HG02885 (cell line): ENCODE results near the gene AP2A2.

Experiments
- ATAC-seq: cut with Tn5 transposase; IDR thresholded peaks from one replicate; pipeline ENCODE4 v1.9.1; 2021; ENCODE audit warnings: mild to moderate bottlenecking; ENCODE audit not compliant: unreplicated experiment, poor library complexity

The AP2A2 gene

DNA sequence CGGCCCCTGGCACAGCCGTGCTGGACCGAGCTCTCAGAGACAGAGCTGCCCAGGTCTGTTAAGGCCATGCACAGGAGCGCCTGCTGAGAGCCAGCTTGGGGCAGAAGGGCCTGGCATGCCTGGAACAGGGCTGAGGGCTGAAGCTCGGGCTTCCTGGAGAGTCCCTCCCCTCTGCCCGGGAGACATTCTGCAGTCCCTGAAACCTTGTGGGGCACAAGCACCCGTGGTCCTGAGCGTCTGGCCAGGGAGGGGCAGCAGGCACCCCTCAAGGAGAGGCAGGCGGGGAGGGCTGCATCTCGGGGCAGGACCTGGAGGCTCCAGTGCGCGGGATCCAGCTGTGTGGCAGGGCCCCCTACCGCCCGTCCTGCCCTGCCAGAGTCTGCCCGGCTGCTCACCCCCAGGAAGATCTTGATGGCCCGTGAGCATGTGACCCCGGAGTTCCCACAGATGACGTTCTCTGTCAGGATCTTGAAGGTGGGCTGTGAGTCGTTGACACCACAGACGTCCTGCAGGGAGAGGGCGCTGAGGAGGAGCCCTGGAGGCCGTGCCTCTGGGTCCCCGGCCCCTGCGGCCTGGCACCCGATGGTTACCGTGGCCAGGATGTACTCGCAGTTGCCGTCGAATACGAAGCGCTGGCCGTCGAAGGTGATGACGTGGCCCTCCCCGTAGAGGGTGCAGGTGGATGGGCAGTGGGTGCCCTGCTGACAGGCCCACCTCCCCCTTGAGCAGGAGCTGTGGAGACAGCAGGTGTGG lies 99.9 kb downstream of the AP2A2 start:
- no peak for ATAC-seq

DNA sequence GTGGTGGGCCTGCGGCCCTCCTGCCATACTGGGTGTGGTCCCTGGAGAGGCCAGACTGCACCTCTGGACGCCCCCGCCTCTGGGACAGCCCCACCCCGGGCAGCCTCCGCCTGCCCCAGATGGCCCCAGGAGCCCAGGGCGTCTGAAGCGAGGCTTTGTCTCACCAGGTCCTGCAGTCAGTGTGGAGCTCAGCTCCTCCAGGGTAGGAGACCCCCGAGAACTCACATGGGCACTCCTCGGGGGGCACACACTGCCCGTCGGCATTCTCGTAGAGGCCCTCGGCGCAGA lies 100.4 kb downstream of the AP2A2 start:
- no peak for ATAC-seq

DNA sequence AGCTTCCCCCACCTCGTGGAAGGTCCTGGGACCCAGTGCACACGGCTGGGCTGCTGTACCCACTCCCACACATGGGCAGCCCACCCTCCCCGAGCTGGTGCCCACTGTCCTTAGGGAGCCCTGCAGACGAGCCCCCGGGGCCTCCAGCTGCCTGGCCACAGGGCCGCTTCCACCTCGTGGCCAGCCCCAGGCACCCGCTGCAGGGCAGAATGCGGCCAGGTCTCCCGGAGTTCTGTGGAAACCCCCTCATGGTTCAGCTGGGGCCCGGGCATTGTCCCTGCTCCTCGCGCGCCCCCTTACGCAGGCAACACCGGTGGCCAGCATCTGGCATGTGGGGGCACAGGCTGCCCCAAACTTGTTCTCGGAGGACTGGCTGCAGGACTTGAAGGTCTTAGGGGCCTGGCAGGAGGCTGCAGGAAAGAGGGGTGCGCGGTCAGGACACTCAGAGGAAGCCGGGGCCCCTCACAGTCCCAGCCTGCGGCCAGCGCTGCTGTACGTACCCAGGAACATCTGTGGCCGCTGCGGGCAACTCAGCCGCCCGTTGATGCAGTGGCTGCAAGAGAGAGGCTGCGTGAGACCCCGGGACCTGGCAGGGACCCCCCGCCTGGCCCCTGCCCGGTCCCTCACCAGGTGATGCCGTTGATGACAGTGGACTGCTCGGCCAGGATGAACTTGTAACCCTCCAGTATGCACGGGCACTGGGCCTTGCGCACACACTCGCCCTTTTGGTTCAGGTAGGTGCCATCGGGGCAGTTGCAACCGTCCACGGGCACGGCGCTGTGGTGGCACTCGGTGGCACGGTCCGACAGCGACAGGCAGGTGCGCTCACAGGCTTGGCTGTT lies 101.2 kb downstream of the AP2A2 start:
- ATAC-seq, result no peak

DNA sequence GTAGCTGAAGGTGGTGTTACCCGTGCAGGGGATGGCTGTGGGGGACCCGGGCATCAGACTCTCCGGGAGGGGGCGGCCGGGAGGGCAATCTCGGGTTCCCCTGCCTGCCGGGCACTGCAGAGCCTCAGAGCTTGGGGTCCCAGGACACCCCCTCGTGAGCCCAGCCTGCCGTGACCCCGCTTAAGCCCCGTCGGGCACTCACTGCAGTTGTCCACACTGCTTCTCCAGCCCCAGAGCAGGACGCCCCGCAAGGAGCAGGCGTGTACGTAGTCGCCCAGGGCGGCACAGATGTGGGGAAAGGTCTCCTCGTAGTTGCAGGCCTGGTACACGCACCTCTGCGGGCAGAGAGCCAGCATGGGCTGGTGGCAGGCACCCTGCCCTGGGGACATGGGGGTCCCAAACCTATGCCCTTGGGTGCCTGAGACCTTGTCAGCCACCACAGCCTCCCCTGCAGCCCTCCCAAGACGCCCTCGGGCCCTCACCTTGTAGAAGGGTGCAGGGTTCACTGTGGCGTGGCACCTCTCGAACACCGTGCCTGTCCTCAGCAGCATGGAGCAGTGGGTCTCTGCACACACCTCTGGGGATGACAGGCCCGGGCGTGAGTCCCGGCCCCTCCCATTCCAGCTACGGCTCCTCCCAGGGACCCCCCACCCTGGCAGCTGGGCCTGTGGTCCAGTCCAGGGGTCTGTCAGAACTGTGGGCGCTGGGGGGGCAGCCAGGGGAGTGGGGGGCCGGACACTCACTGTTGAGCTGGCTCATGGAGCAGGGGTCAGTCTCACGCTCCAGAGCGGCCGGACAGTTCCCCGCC lies 102.0 kb downstream of the AP2A2 start:
- no peak for ATAC-seq

DNA sequence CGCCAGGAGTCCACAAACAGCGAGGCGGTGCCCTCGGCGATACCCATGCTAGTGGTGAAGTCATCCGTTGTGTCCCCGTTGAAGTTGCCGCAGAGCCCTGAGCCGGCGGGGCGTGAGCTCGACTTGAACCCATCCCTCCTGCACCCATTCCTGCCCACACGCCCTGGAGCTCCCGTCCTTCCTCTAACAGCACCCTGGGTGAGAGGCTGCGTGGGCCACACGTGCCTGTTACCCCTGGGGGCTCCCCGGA lies 102.5 kb downstream of the AP2A2 start:
- no peak for ATAC-seq

DNA sequence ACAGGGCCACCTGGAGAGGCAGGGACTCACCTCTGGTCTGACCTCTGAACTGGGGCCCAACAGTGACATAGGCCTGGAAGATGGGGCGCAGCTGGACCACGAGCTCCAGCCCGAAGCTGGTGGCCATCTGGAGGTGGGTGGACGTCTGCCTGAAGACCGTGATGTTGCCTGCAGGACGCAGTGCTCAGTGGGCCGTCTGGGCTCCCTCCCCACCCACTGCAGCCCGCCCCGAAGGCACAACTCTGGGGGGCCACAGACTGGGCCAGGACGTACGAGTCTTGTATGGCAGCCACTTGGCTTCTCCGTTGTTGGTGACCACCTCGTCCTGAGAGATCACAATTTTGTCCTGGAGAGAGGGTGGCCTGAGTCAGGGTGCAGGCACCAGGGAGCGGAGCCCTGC lies 102.9 kb downstream of the AP2A2 start:
- no peak for ATAC-seq

DNA sequence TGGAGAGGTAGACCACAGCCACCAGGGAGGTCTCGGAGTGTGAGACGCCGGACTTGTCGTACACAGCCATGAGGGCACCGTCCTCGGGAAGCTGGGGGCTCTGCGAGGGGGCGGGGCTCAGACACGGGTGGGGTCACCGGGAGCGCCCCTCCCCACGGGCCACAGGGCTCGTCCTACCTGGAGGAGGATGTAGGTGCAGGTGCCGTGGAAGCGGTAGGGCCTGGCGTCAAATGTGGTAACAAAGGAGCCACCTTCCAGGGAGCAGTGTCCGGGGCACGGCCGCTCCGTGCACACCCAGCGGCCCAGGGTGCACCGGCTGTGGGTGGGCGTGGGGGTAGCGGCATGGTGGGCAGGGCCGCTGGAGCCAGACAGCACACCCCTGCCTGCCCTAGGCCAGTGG lies 103.4 kb downstream of the AP2A2 start:
- no peak for ATAC-seq

DNA sequence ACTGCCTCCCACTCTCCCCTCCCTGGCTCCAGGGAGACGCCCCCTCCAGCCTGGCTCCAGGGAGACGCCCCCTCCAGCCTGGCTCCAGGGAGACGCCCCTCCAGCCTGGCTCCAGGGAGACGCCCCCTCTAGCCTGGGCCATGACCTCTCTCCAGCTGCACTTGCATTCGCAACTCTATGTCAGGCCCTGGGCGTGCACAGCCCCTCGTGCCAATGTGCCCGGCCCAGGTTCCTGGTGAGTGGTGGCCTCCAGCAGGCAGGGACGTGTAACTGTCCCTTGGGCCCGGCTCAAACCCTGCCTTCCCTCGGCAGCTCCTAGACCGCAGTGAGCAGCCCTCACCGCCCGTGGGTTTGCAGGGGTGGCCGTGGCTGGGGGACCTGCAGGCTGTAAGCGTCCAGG lies 104.0 kb downstream of the AP2A2 start:
- ATAC-seq, result no peak

DNA sequence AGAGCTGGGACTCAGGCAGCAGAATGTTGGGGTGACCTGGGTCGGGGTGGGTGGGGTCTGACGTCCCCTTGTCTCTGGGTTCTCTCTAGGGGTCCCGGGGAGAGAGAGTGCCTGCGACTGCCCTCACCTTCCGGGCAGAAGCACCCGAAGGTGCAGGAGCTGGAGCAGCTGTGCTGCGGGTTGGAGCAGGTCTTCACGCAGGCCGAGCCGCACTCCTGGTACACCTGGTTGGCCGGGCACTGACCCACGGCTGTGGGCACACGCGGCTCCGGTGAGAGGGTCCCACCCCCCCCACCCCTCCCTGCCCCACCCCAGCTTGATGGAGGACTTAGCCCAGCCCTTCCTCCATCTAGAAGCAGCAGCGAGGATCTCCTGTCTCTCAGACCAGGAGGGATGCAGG lies 104.4 kb downstream of the AP2A2 start:
- ATAC-seq, result no peak

DNA sequence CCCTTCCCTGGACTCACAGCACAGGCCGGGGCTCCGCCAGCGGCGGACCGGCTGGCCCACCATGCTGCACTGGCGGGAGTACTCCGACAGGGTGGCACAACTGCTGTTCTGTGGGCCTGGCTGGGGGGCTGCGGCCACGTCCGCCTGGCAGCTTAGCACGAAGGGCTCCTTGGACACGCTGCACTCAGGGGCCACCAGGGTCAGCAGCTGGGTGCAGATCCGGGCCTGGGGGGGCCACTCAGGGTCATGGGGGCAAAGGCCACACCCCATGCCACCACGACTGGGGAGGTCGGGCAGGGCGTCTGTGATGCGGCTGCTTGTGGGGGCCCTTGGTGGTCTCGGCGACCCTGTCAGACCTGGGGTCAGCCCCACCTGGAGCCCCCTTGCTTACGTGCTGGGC lies 104.9 kb downstream of the AP2A2 start:
- ATAC-seq, result no peak

DNA sequence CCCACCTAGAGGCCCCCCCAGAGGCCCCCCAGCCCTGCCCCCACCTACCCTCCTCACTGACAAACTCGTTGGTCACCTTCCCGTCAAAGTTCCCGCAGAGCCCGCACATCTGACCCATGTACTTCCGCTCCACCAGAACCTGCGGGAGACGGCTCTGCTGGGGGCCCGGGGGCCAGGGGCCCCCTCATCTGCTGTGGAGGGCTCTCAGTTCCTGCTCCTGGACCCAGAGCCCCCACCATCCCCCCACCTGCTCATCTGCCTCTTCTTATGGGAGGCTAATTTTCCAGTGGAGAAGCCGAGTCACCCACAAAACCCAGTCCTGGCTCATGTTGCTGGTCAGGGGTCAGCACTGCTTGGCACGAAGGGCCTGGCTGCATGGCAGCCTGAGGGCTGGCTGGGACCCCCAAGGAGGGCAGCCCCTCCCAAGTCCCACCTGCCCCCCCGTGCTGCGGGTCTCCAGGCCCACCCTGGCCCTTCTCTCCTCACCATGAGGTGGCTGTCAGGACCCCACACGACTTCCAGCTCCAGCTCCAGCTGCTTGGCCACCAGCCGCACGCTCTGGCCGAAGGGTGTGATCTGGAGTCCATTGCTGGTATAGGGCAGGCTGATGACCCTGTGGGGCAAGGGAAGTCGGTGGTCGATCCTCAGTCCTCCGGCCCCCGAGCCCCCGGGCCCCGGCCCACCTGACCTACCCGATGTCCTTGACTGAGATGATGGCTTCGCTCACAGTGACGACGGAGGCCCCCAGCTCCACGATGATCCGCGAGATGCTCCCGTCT lies 105.6 kb downstream of the AP2A2 start:
- no peak for ATAC-seq

DNA sequence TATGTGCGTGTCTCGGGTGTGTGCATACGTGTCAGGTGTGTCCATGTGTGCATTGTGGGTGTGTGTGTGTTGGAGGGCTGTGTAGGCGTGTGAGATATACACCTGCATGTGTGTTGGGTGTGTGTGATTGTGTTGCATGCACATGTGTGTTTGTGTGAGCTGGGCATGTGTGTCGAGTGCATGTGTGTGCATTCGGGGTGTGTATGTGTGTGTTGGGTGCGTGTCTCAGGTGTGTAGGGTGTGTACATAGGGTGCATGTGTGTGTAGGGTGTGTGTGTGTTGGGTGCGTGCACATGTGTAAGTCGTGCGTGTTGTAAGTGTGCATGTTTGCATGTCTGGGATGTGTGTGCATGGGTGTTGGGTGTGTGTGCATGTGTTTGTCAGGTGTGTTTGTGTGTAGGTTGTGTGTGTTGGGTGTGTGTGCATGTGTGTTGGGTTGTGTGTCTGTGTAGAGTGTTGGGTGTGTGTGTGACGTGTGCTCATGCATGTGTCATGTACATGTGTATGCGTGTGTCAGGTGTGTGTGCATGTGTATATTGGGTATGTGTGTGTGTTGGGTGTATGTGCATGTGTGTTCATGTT lies 106.7 kb downstream of the AP2A2 start:
- ATAC-seq, result no peak

DNA sequence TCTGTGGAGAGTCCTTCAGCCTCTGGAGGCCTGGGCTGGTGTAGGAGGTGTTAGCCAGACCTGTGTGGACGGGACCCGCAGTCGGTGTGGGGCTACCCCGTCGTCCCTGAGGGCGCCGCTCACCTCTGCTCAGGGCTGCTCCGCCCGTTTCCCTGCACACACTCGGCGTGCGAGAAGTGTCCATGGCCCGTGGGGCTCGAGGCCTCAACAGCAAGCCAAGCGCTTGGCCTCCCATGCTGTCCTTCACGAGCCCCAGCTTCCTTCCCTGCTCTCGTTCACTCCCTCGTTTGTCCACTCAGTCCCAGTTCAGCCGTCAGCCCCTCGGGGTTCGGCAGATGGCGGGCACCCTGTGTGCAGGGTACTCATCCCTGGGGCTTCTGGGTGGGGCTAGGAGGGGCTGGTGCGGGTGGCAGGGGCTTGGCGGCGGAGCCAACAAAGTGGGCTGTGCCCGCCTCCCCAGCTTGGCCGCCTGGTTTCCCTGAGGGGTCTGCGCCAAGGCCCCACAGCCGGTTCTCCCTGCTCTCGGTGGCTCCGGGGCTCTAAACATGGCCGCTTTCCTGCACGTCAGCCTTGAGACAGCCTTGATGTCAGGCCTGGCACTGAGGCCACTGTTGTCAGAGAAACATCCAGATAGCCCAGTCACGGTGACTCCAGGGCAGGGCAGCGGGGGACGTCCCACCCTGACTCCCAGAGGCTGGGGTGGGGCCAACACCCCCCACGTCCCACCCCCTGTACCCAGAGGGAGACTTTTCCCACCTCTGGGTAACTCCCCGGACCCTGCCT lies 107.5 kb downstream of the AP2A2 start:
- ATAC-seq, result no peak

DNA sequence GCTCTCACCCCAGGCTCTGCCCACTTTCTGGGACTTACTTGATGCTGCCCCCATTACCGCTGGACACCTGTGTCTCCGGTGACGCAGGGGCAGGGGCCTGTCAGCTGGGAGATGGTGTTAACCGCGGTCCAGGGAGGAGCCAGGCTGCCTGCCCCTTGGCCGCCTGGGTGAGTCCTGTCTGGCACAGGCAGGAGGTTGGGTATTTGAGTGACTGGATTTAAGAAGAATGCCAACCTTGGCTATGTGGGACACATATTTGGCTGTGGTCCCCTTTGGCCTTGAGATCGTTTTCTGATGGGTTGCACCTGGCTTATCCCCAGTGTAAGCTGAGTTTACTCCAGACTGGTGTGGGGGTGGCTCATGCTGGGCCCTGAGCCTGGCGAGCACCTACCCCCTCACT lies 108.3 kb downstream of the AP2A2 start:
- ATAC-seq, result no peak

DNA sequence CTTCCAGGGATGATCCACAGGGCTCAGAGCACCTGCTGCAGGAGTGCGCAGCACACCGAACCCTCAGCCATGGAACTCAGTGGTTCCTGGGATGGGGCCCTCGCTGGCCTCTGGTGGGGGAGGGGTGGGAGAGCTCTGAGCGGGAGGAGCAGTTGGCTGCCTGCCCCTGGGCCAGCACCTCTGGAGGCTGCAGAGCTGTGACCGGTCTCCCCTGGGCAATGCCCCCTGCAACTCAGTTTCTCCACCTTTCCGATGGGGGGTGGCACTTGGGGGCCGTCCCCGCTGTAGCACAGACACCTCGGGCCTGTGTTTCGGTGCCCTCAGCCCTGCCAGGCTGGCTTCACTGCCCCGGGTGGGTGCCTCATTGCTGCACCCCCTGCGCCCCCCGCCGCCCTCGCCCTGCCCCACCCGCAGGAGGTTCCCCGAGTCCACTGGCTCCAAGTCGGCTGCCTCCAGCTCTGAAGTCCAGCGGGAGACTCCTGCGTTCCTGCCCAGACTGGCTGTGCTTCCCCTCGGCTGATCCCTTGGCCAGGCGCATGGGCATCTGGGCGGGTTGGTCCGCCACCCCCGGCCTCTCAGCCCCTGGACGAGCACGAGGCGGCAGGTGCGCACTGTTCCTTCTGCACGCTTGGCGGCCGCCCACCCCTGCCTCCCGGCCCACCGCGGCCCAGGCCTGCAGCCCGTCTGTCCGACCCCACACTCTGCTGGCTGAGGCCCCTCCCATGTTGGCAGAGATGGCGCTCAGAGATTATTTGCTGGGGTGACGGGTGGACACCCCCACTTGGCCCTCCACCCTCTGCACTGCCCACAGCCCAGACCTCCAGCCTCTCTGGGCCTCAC lies 109.0 kb downstream of the AP2A2 start:
- ATAC-seq, result no peak

DNA sequence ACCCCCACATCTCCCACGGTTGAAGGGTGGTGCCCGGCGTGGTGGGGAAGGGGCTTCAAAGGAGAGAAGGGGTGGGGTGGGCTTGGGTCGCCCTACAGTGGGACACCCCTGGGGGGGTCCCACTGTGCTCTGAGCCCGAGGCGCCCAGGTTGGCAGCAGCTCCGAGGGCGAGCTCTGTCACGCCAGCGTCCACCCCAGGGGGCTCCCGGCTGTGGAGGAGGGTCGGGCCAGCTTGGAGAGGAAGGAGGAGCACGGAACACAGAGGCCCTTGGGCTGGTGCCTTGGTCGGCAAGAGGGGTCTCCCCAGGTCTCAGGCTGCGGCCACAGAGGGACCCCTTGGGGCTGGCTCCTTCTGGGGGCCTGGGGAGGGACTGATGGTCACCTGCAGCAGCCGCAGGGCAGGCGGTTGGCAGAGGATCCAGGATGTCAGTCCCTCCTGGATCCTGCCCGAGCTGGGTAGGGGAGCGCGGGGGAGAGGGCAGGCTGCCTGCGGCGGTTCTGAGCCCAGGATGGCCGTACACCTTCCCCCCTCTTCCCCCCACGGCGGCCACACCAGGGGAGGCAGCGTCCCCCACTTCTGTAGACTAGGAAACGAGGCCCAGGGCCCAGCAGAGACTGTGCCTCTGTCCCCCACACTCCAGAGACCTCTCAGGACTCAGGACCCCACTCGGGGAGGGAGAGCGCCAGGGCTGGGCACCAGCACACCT lies 110.1 kb downstream of the AP2A2 start:
- ATAC-seq, result no peak

DNA sequence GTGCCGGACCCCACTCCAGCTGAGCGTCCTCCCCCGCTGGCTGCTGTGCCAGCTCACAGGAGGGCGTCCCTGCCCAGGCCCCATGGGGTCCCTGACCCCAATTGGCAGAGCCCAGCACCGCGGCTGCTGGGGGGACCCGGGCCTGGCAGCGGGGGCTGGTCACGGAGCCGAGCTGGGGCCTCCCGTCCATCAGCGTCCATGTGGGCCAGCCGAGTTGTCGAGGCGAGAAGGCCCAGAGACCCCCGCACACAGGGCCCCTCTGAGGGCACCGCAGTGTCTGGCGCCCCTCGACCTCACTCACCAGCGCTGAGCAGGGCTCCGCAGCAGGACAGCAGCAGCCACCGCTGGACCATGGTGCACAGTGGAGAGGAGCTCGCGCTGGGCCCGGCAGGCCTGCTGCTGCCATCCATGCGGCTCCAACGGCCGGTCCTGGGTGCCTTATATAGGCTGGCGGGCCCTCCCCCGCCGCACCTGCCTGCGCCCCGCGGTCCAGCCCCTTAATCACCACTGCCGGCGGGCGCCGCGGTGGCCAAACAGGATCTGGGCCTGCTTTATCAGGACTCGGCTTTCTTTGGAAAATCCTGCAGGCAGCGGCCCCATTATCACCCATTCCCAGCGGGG lies 110.7 kb downstream of the AP2A2 start, which contains the start of gene MUC6:
MUC6 (minus strand) TSS at position 416 of the 621 bp plus-strand sequence; CDS start at position 353, 63 bp downstream.
- no peak for ATAC-seq

DNA sequence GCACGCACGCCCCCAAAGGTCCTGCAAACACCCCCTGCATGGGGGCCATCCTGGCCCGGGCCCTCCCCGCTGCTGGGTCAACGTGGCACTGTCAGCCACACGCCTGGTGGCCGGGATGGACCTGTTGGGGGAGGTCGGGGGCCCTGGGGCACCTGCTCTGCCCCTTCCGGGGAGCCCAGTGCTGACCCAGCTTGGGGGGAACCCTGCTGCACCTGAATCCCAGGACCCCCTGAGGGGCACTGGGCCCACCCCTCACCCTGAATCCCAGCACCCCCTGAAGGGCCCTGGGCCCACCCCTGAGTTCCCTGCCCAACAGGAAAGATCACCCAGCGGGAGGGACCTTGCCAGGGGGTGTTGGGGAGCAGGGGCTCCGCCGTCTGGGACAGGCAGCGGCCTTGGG lies 111.3 kb downstream of the AP2A2 start:
- ATAC-seq, result no peak
